GM21360 (cell line): ENCODE measurements around the gene PIP5K1C.

Experiments used
- ATAC-seq: cut with Tn5 transposase; IDR thresholded peaks from one replicate; pipeline ENCODE4 v1.9.1; 2021; ENCODE audit warnings: mild to moderate bottlenecking, moderate library complexity; ENCODE audit not compliant: unreplicated experiment

PIP5K1C gene

GRCh38 chr19:3612330-3612729 lies 87.9 kb downstream of the PIP5K1C start:
- no peak for ATAC-seq

- no peak for ATAC-seq
Observed at GRCh38 chr19:3611841-3612240, 88.4 kb downstream of the PIP5K1C start.

GRCh38 chr19:3610745-3611717 lies 89.2 kb downstream of the PIP5K1C start:
- no peak for ATAC-seq

GRCh38 chr19:3609779-3610719 lies 90.2 kb downstream of the PIP5K1C start:
- ATAC-seq = no peak

GRCh38 chr19:3608750-3609322 lies 91.4 kb downstream of the PIP5K1C start:
- no peak for ATAC-seq

- no peak for ATAC-seq
Observed at GRCh38 chr19:3608079-3608641, 92.1 kb downstream of the PIP5K1C start.

- ATAC-seq = no peak
Observed at GRCh38 chr19:3607303-3608078, 92.8 kb downstream of the PIP5K1C start.

- ATAC-seq = no peak
Observed at GRCh38 chr19:3606690-3607289, 93.5 kb downstream of the PIP5K1C start, which contains the start of gene TBXA2R. TBXA2R (minus strand) TSS chr19:3606875; CDS start chr19:3600634, 6,241 bp downstream.

GRCh38 chr19:3606174-3606689 lies 94.0 kb downstream of the PIP5K1C start:
- no peak for ATAC-seq

- ATAC-seq = no peak
Observed at GRCh38 chr19:3605770-3606169, 94.5 kb downstream of the PIP5K1C start.

- ATAC-seq = no peak
Observed at GRCh38 chr19:3605361-3605760, 94.9 kb downstream of the PIP5K1C start.

GRCh38 chr19:3604987-3605343 lies 95.3 kb downstream of the PIP5K1C start:
- no peak for ATAC-seq

GRCh38 chr19:3604227-3604986 lies 95.9 kb downstream of the PIP5K1C start:
- no peak for ATAC-seq

- ATAC-seq = no peak
Observed at GRCh38 chr19:3603121-3603811, 97.0 kb downstream of the PIP5K1C start.

GRCh38 chr19:3601021-3601420 lies 99.2 kb downstream of the PIP5K1C start:
- ATAC-seq = no peak

GRCh38 chr19:3599776-3600187 lies 100.5 kb downstream of the PIP5K1C start:
- ATAC-seq = no peak

GRCh38 chr19:3595521-3596061 lies 104.7 kb downstream of the PIP5K1C start:
- no peak for ATAC-seq

- ATAC-seq = no peak
Observed at GRCh38 chr19:3593156-3593555, 107.1 kb downstream of the PIP5K1C start.
